Measurements from ENCODE around the gene C1QTNF8.

Gene C1QTNF8

GRCh38 chr16:1102921-1103635 lies 7.0 kb upstream of the C1QTNF8 start:
- peak; percentile 12 for DNase-seq (ENCODE audit: low read depth)
- TF ChIP-seq CTCF (conservative IDR thresholded peaks at IDR 0.05; ENCODE audit: low read length): no peak; the same call in 1 of the 2 replicates
- no peak overlapping the region for H3K4me3 ChIP-seq (ENCODE audit: low read length)

- no peak for DNase-seq (ENCODE audit: low read depth)
- no peak for TF ChIP-seq CTCF (conservative IDR thresholded peaks at IDR 0.05; ENCODE audit: low read length)
- H3K4me3 ChIP-seq (ENCODE audit: low read length): no peak overlapping the region
Measured at GRCh38 chr16:1102333-1102700, 6.3 kb upstream of the C1QTNF8 start.

- no peak overlapping the region for H3K4me3 ChIP-seq (ENCODE audit: low read length)
- TF ChIP-seq CTCF (conservative IDR thresholded peaks at IDR 0.05; ENCODE audit: low read length): no peak
- no peak for DNase-seq (ENCODE audit: low read depth)
Measured at GRCh38 chr16:1101573-1102332, 5.7 kb upstream of the C1QTNF8 start.

- DNase-seq (ENCODE audit: low read depth): no peak
- TF ChIP-seq CTCF (conservative IDR thresholded peaks at IDR 0.05; ENCODE audit: low read length): no peak
- no peak overlapping the region for H3K4me3 ChIP-seq (ENCODE audit: low read length)
Measured at GRCh38 chr16:1101133-1101532, 5.1 kb upstream of the C1QTNF8 start.

- no peak for DNase-seq (ENCODE audit: low read depth)
- no peak overlapping the region for H3K4me3 ChIP-seq (ENCODE audit: low read length)
- TF ChIP-seq CTCF (conservative IDR thresholded peaks at IDR 0.05; ENCODE audit: low read length): no peak
Measured at GRCh38 chr16:1100084-1100800, 4.2 kb upstream of the C1QTNF8 start.

GRCh38 chr16:1099189-1100083 lies 3.4 kb upstream of the C1QTNF8 start:
- H3K4me3 ChIP-seq (ENCODE audit: low read length): no peak overlapping the region
- DNase-seq (ENCODE audit: low read depth): no peak
- no peak for TF ChIP-seq CTCF (conservative IDR thresholded peaks at IDR 0.05; ENCODE audit: low read length)
